Measurements from ENCODE around the gene SLC25A41. TPM values are rescaled to one million over a fixed set of nuclear protein-coding genes. Genes with fewer than 3 reads are reported as not detected.

The SLC25A41 gene
- total and polyA plus RNA-seq, 9 of the 15 experiments (the other 6 are each of a cell fraction or from before 2014, with no cell fraction given): 0.08 to 4.2 (median 1.6) TPM

DNA sequence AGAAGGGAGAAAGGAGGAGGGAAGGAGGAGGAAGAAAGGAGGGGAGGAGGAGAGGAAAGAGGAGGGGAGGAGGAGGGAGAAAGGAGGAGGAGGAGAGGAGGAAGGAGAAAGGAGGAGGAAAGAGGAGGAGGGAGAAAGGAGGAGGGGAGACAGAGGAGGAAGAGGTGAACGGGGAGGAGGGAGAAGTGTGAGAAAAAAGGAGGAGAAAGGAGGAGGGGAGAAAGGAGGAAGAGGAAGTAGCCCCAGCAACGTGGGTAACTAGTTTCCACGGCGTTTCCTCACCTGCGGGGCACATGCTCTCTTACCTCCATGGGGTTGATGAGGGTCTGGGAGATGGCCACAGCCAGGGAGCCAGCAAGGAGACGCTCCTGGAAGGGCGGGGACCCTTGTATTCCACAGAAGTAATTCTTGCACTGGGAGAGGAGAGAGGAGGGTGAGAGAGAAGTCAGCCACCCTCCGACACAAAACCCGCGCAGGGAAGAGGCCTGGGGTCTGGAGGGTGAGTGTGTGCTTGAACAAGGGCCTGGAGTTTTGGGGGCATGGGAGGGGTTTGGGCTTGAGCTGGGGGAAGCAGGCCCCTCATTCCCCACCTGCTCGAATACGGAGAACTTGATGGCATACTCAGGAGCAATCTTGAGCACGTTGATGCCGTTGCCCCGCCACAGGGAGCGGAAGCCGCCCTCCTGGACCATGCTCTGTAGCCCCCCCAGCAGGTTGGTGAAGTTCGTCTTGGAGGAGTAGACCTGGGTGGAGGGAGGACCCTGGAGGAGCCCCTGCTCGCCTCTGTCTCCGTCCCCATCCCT, 3.9 kb downstream of the SLC25A41 start (continued):
- TF ChIP-seq POLR2B (IDR thresholded peaks at IDR 0.05; ENCODE audit: low read depth, partially characterized antibody): peak; percentile 23
- TF ChIP-seq GABPB1 (CRISPR knock-in tag; IDR thresholded peaks at IDR 0.05): 0 out of 2 replicates have a peak, but pooled peaks have one; percentile 20
- TF ChIP-seq PHF21A (IDR thresholded peaks at IDR 0.05; ENCODE audit: borderline replicate concordance, low read depth): no peak
- TF ChIP-seq, protein P1, sequence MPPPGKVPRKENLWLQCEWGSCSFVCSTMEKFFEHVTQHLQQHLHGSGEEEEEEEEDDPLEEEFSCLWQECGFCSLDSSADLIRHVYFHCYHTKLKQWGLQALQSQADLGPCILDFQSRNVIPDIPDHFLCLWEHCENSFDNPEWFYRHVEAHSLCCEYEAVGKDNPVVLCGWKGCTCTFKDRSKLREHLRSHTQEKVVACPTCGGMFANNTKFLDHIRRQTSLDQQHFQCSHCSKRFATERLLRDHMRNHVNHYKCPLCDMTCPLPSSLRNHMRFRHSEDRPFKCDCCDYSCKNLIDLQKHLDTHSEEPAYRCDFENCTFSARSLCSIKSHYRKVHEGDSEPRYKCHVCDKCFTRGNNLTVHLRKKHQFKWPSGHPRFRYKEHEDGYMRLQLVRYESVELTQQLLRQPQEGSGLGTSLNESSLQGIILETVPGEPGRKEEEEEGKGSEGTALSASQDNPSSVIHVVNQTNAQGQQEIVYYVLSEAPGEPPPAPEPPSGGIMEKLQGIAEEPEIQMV (tag; conservative IDR thresholded peaks at IDR 0.05; ENCODE audit: low read depth): peak; percentile 52; the same call in 1 of the 2 replicates
- TF ChIP-seq, protein P2, sequence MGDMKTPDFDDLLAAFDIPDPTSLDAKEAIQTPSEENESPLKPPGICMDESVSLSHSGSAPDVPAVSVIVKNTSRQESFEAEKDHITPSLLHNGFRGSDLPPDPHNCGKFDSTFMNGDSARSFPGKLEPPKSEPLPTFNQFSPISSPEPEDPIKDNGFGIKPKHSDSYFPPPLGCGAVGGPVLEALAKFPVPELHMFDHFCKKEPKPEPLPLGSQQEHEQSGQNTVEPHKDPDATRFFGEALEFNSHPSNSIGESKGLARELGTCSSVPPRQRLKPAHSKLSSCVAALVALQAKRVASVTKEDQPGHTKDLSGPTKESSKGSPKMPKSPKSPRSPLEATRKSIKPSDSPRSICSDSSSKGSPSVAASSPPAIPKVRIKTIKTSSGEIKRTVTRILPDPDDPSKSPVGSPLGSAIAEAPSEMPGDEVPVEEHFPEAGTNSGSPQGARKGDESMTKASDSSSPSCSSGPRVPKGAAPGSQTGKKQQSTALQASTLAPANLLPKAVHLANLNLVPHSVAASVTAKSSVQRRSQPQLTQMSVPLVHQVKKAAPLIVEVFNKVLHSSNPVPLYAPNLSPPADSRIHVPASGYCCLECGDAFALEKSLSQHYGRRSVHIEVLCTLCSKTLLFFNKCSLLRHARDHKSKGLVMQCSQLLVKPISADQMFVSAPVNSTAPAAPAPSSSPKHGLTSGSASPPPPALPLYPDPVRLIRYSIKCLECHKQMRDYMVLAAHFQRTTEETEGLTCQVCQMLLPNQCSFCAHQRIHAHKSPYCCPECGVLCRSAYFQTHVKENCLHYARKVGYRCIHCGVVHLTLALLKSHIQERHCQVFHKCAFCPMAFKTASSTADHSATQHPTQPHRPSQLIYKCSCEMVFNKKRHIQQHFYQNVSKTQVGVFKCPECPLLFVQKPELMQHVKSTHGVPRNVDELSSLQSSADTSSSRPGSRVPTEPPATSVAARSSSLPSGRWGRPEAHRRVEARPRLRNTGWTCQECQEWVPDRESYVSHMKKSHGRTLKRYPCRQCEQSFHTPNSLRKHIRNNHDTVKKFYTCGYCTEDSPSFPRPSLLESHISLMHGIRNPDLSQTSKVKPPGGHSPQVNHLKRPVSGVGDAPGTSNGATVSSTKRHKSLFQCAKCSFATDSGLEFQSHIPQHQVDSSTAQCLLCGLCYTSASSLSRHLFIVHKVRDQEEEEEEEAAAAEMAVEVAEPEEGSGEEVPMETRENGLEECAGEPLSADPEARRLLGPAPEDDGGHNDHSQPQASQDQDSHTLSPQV (IDR thresholded peaks at IDR 0.05): peak; percentile 18; the same call in 1 of the 2 replicates
- TF ChIP-seq, protein P3, sequence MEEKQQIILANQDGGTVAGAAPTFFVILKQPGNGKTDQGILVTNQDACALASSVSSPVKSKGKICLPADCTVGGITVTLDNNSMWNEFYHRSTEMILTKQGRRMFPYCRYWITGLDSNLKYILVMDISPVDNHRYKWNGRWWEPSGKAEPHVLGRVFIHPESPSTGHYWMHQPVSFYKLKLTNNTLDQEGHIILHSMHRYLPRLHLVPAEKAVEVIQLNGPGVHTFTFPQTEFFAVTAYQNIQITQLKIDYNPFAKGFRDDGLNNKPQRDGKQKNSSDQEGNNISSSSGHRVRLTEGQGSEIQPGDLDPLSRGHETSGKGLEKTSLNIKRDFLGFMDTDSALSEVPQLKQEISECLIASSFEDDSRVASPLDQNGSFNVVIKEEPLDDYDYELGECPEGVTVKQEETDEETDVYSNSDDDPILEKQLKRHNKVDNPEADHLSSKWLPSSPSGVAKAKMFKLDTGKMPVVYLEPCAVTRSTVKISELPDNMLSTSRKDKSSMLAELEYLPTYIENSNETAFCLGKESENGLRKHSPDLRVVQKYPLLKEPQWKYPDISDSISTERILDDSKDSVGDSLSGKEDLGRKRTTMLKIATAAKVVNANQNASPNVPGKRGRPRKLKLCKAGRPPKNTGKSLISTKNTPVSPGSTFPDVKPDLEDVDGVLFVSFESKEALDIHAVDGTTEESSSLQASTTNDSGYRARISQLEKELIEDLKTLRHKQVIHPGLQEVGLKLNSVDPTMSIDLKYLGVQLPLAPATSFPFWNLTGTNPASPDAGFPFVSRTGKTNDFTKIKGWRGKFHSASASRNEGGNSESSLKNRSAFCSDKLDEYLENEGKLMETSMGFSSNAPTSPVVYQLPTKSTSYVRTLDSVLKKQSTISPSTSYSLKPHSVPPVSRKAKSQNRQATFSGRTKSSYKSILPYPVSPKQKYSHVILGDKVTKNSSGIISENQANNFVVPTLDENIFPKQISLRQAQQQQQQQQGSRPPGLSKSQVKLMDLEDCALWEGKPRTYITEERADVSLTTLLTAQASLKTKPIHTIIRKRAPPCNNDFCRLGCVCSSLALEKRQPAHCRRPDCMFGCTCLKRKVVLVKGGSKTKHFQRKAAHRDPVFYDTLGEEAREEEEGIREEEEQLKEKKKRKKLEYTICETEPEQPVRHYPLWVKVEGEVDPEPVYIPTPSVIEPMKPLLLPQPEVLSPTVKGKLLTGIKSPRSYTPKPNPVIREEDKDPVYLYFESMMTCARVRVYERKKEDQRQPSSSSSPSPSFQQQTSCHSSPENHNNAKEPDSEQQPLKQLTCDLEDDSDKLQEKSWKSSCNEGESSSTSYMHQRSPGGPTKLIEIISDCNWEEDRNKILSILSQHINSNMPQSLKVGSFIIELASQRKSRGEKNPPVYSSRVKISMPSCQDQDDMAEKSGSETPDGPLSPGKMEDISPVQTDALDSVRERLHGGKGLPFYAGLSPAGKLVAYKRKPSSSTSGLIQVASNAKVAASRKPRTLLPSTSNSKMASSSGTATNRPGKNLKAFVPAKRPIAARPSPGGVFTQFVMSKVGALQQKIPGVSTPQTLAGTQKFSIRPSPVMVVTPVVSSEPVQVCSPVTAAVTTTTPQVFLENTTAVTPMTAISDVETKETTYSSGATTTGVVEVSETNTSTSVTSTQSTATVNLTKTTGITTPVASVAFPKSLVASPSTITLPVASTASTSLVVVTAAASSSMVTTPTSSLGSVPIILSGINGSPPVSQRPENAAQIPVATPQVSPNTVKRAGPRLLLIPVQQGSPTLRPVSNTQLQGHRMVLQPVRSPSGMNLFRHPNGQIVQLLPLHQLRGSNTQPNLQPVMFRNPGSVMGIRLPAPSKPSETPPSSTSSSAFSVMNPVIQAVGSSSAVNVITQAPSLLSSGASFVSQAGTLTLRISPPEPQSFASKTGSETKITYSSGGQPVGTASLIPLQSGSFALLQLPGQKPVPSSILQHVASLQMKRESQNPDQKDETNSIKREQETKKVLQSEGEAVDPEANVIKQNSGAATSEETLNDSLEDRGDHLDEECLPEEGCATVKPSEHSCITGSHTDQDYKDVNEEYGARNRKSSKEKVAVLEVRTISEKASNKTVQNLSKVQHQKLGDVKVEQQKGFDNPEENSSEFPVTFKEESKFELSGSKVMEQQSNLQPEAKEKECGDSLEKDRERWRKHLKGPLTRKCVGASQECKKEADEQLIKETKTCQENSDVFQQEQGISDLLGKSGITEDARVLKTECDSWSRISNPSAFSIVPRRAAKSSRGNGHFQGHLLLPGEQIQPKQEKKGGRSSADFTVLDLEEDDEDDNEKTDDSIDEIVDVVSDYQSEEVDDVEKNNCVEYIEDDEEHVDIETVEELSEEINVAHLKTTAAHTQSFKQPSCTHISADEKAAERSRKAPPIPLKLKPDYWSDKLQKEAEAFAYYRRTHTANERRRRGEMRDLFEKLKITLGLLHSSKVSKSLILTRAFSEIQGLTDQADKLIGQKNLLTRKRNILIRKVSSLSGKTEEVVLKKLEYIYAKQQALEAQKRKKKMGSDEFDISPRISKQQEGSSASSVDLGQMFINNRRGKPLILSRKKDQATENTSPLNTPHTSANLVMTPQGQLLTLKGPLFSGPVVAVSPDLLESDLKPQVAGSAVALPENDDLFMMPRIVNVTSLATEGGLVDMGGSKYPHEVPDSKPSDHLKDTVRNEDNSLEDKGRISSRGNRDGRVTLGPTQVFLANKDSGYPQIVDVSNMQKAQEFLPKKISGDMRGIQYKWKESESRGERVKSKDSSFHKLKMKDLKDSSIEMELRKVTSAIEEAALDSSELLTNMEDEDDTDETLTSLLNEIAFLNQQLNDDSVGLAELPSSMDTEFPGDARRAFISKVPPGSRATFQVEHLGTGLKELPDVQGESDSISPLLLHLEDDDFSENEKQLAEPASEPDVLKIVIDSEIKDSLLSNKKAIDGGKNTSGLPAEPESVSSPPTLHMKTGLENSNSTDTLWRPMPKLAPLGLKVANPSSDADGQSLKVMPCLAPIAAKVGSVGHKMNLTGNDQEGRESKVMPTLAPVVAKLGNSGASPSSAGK (IDR thresholded peaks at IDR 0.05): peak; percentile 88
- TF ChIP-seq MAZ (CRISPR knock-in tag; conservative IDR thresholded peaks at IDR 0.05 in 1 of 2, IDR thresholded peaks at IDR 0.05 in 1 of 2): 0 out of 4 replicates have a peak, but pooled peaks of 1 of the 2 experiments have one; percentile 29
